ENCODE measurements around the gene CHRNA4.

The CHRNA4 gene

GRCh38 chr20:63350196-63350595 is 11.0 kb downstream of the CHRNA4 start:
- TF ChIP-seq EZH2phosphoT487 (IDR thresholded peaks at IDR 0.05; ENCODE audit: borderline replicate concordance): no peak
- TF ChIP-seq, protein P1, sequence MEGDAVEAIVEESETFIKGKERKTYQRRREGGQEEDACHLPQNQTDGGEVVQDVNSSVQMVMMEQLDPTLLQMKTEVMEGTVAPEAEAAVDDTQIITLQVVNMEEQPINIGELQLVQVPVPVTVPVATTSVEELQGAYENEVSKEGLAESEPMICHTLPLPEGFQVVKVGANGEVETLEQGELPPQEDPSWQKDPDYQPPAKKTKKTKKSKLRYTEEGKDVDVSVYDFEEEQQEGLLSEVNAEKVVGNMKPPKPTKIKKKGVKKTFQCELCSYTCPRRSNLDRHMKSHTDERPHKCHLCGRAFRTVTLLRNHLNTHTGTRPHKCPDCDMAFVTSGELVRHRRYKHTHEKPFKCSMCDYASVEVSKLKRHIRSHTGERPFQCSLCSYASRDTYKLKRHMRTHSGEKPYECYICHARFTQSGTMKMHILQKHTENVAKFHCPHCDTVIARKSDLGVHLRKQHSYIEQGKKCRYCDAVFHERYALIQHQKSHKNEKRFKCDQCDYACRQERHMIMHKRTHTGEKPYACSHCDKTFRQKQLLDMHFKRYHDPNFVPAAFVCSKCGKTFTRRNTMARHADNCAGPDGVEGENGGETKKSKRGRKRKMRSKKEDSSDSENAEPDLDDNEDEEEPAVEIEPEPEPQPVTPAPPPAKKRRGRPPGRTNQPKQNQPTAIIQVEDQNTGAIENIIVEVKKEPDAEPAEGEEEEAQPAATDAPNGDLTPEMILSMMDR (conservative IDR thresholded peaks at IDR 0.05; ENCODE audit: low read length): no peak
- Histone ChIP-seq H3K36me3 (ENCODE audit: insufficient read depth, low read length) (no peaks in the 10 kb centered on the region), H3K79me2 (ENCODE audit: insufficient read depth, low read length) (no peaks in the 10 kb centered on the region), H3K9me3 (ENCODE audit: insufficient read depth, low read depth, low read length) (no peaks in the 10 kb centered on the region; the same call in 1 of the 2 replicates), H3K27me3 (ENCODE audit: insufficient read depth, low read length, poor library complexity, severe bottlenecking) (no peaks in the 10 kb centered on the region), H3K9ac (ENCODE audit: low read depth, low read length, poor library complexity, severe bottlenecking) (no peak overlapping the region), H2AFZ (ENCODE audit: low read length) (no peak overlapping the region), H4K20me1 (ENCODE audit: insufficient read depth, low read length, poor library complexity, severe bottlenecking) (no peaks in the 10 kb centered on the region), H3K4me1 (ENCODE audit: insufficient read depth, low read length, poor library complexity, severe bottlenecking) (no peaks in the 10 kb centered on the region), H3K9me2 (replicated peaks; ENCODE audit: low read depth, low read length) (no peaks in the 10 kb centered on the region), H3F3A (ENCODE audit: low read depth) (no peaks in the 10 kb centered on the region), H3K4me3 (ENCODE audit: low read length, poor library complexity, severe bottlenecking) (no peak overlapping the region), H3K4me2 (ENCODE audit: low read depth, low read length, poor library complexity, severe bottlenecking) (no peak overlapping the region)

DNA sequence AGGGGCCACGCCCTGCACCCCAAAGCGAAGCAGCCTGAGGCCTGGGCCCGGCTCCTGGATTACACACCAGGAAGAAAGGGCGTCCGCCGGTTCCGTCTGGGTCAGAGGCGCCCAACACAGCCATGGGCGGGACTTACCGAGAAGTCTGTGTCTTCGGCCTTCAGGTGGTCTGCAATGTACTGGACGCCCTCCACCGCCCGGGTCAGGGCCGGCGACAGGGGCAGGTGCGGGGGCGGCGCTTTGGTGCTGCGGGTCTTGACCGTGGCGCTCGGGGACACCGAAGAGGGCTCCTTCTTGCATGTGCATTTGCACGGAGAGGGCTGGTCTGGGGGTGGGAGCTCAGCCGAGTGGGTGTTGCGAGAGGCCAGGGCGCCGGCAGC is 11.6 kb downstream of the CHRNA4 start:
- Histone ChIP-seq H3K79me2 (ENCODE audit: insufficient read depth, low read length) (no peaks in the 10 kb centered on the region), H3K4me1 (ENCODE audit: insufficient read depth, low read length, poor library complexity, severe bottlenecking) (no peaks in the 10 kb centered on the region), H3F3A (ENCODE audit: low read depth) (no peaks in the 10 kb centered on the region), H3K4me3 (ENCODE audit: low read length, poor library complexity, severe bottlenecking) (no peak overlapping the region), H2AFZ (ENCODE audit: low read length) (no peak overlapping the region), H3K27me3 (ENCODE audit: insufficient read depth, low read length, poor library complexity, severe bottlenecking) (no peaks in the 10 kb centered on the region), H4K20me1 (ENCODE audit: insufficient read depth, low read length, poor library complexity, severe bottlenecking) (no peaks in the 10 kb centered on the region), H3K9me3 (ENCODE audit: insufficient read depth, low read depth, low read length) (no peaks in the 10 kb centered on the region; the same call in 1 of the 2 replicates), H3K4me2 (ENCODE audit: low read depth, low read length, poor library complexity, severe bottlenecking) (no peak overlapping the region), H3K36me3 (ENCODE audit: insufficient read depth, low read length) (no peaks in the 10 kb centered on the region), H3K9me2 (replicated peaks; ENCODE audit: low read depth, low read length) (no peaks in the 10 kb centered on the region), H3K9ac (ENCODE audit: low read depth, low read length, poor library complexity, severe bottlenecking) (no peak overlapping the region)
- TF ChIP-seq EZH2phosphoT487 (IDR thresholded peaks at IDR 0.05; ENCODE audit: borderline replicate concordance): no peak

- no peak overlapping the region for H3K4me2 ChIP-seq (ENCODE audit: low read depth, low read length, poor library complexity, severe bottlenecking)
- H3K79me2 ChIP-seq (ENCODE audit: insufficient read depth, low read length): no peaks in the 10 kb centered on the region
- no peaks in the 10 kb centered on the region for H3K27me3 ChIP-seq (ENCODE audit: insufficient read depth, low read length, poor library complexity, severe bottlenecking)
- no peaks in the 10 kb centered on the region for H3K36me3 ChIP-seq (ENCODE audit: insufficient read depth, low read length)
- H3F3A ChIP-seq (ENCODE audit: low read depth): no peaks in the 10 kb centered on the region
- no peaks in the 10 kb centered on the region for H3K4me1 ChIP-seq (ENCODE audit: insufficient read depth, low read length, poor library complexity, severe bottlenecking)
- no peak overlapping the region for H3K4me3 ChIP-seq (ENCODE audit: low read length, poor library complexity, severe bottlenecking)
- H3K9me2 ChIP-seq (replicated peaks; ENCODE audit: low read depth, low read length): no peaks in the 10 kb centered on the region
- no peaks in the 10 kb centered on the region for H4K20me1 ChIP-seq (ENCODE audit: insufficient read depth, low read length, poor library complexity, severe bottlenecking)
- no peak overlapping the region for H2AFZ ChIP-seq (ENCODE audit: low read length)
- H3K9me3 ChIP-seq (ENCODE audit: insufficient read depth, low read depth, low read length): no peaks in the 10 kb centered on the region; the same call in 1 of the 2 replicates
- no peak overlapping the region for H3K9ac ChIP-seq (ENCODE audit: low read depth, low read length, poor library complexity, severe bottlenecking)
- TF ChIP-seq, protein P1 (conservative IDR thresholded peaks at IDR 0.05; ENCODE audit: low read length): no peak
- no peak for TF ChIP-seq EZH2phosphoT487 (IDR thresholded peaks at IDR 0.05; ENCODE audit: borderline replicate concordance)
Observed at GRCh38 chr20:63348828-63349515, 12.2 kb downstream of the CHRNA4 start.

Measured in Loucy (cell line).